ENCODE results near the gene TENT5A. TPM values are rescaled to one million over a fixed set of nuclear protein-coding genes. Genes with fewer than 3 reads are reported as not detected.

Gene TENT5A
- total RNA-seq, 1 donor from 2014 or later: 8.1 TPM

- H3K27me3 Mint-ChIP-seq: no peaks in the 10 kb centered on the region
- no peaks in the 10 kb centered on the region for H3K4me1 Mint-ChIP-seq (ENCODE audit: low read depth)
These were observed 34.4 kb downstream of the TENT5A start for GRCh38 chr6:81718126-81718525.

GRCh38 chr6:81714684-81715083 is 37.8 kb downstream of the TENT5A start:
- Mint-ChIP-seq H3K4me1 (ENCODE audit: low read depth) (no peaks in the 10 kb centered on the region), H3K27ac (no peak overlapping the region), H3K27me3 (no peaks in the 10 kb centered on the region), H3K4me3 (ENCODE audit: low read depth) (no peak overlapping the region), H3K9me3 (ENCODE audit: low read depth) (no peaks in the 10 kb centered on the region), H3K36me3 (ENCODE audit: insufficient read depth) (no peaks in the 10 kb centered on the region)
- no peak for DNase-seq (ENCODE audit: low spot score, unreplicated experiment)
- TF ChIP-seq CTCF (IDR thresholded peaks at IDR 0.05; ENCODE audit: unreplicated experiment): no peak

More at GRCh38 chr6:81718126-81718525, 34.4 kb downstream of the TENT5A start:
- no peak for TF ChIP-seq CTCF (IDR thresholded peaks at IDR 0.05; ENCODE audit: unreplicated experiment)
- H3K4me3 Mint-ChIP-seq (ENCODE audit: low read depth): no peak overlapping the region
- H3K36me3 Mint-ChIP-seq (ENCODE audit: insufficient read depth): no peaks in the 10 kb centered on the region
- DNase-seq (ENCODE audit: low spot score, unreplicated experiment): no peak
- no peak overlapping the region for H3K27ac Mint-ChIP-seq
- H3K9me3 Mint-ChIP-seq (ENCODE audit: low read depth): no peaks in the 10 kb centered on the region

GRCh38 chr6:81713205-81713604 is 39.3 kb downstream of the TENT5A start:
- TF ChIP-seq CTCF (IDR thresholded peaks at IDR 0.05; ENCODE audit: unreplicated experiment): no peak
- no peak overlapping the region for H3K4me3 Mint-ChIP-seq (ENCODE audit: low read depth)
- DNase-seq (ENCODE audit: low spot score, unreplicated experiment): no peak
- H3K27me3 Mint-ChIP-seq: no peaks in the 10 kb centered on the region
- H3K27ac Mint-ChIP-seq: no peak overlapping the region
- peaks cover 3% of the 10 kb centered on the region for H3K4me1 Mint-ChIP-seq (ENCODE audit: low read depth)
- H3K36me3 Mint-ChIP-seq (ENCODE audit: insufficient read depth): no peaks in the 10 kb centered on the region
- no peaks in the 10 kb centered on the region for H3K9me3 Mint-ChIP-seq (ENCODE audit: low read depth)

- H3K27ac Mint-ChIP-seq: no peak overlapping the region
These were observed 44.3 kb downstream of the TENT5A start for GRCh38 chr6:81708113-81708699.

GRCh38 chr6:81704700-81705099 is 47.8 kb downstream of the TENT5A start:
- no peaks in the 10 kb centered on the region for H3K27me3 Mint-ChIP-seq
- DNase-seq (ENCODE audit: low spot score, unreplicated experiment): no peak
- no peak overlapping the region for H3K4me3 Mint-ChIP-seq (ENCODE audit: low read depth)
- H3K9me3 Mint-ChIP-seq (ENCODE audit: low read depth): no peaks in the 10 kb centered on the region
- H3K27ac Mint-ChIP-seq: no peak overlapping the region
- TF ChIP-seq CTCF (IDR thresholded peaks at IDR 0.05; ENCODE audit: unreplicated experiment): no peak
- H3K36me3 Mint-ChIP-seq (ENCODE audit: insufficient read depth): no peaks in the 10 kb centered on the region
- H3K4me1 Mint-ChIP-seq (ENCODE audit: low read depth): peaks cover 3% of the 10 kb centered on the region

More at GRCh38 chr6:81708113-81708699, 44.3 kb downstream of the TENT5A start:
- no peak for DNase-seq (ENCODE audit: low spot score, unreplicated experiment)
- TF ChIP-seq CTCF (IDR thresholded peaks at IDR 0.05; ENCODE audit: unreplicated experiment): no peak
- no peaks in the 10 kb centered on the region for H3K27me3 Mint-ChIP-seq
- peaks cover 3% of the 10 kb centered on the region for H3K4me1 Mint-ChIP-seq (ENCODE audit: low read depth)
- no peak overlapping the region for H3K4me3 Mint-ChIP-seq (ENCODE audit: low read depth)
- H3K36me3 Mint-ChIP-seq (ENCODE audit: insufficient read depth): no peaks in the 10 kb centered on the region
- H3K9me3 Mint-ChIP-seq (ENCODE audit: low read depth): no peaks in the 10 kb centered on the region

Measured in progenitor cell of endocrine pancreas (in vitro differentiated cells).